ENCODE measurements around the gene SERPINB1.

DNA sequence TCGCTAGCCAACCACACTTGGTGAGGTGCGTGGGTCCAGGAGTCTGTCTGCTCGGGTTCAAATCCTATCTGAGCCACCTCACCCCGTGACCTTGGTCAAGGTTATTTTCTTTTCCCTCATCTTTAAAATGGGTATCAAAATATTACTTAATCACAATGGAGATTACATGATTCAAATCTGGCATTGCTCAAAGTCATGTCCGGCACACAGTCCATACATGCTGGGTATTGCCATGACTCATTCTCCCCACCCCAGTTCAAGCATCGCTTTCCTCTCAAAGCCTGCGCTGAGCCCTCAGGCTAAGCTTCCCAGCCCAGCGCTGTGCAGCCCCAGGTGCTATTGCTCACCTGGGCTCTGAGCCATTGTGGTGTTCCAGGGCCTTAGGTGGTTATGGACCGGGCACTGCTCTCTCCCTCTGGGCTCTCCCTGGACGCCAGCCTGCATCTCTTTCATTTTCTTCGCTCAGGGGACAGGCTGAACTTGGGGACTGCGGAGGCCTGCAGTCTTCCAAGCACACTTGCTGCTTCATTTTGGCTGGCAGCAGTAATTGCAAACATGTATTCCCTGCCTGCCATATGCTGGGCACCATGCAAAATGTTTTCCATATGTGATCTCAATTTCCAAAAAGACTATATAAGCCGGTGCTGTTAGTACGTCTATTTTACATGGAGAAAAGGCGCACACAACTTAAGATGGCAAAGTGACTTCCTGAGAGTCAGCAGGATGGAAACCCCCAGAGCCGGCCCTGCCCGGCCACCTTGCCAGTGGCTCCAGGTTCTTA, 49.1 kb downstream of the SERPINB1 start:
- no peak for TF ChIP-seq EZH2 (IDR thresholded peaks at IDR 0.05)
- TF ChIP-seq POLR2AphosphoS5 (IDR thresholded peaks at IDR 0.05; ENCODE audit: borderline replicate concordance, low read depth, low read length) = no peak
